Parathyroid adenoma (tissue), 2 donors: ENCODE measurements around the gene RASSF7.
"Not testable (repeated sequence)": the region's sequence is repeated elsewhere in the genome, so short reads cannot be mapped to it uniquely, and the experiment has no call there.

Source experiments
- H2AFZ ChIP-seq: fragments of 300-600 bp; sonication (generic); one replicate; pipeline ENCODE4 v1.7.0; 2017; ENCODE audit warnings: antibody characterized with exemption, mild to moderate bottlenecking
- H3K27ac ChIP-seq: fragments of 300-600 bp; sonication (generic); one replicate; pipeline ENCODE4 v1.7.0; 2017
- H3K27me3 ChIP-seq: fragments of 300-600 bp; sonication (generic); one replicate; pipeline ENCODE4 v1.7.0; 2017; ENCODE audit warnings: low read length; ENCODE audit not compliant: control insufficient read depth, insufficient read depth
- H3K36me3 ChIP-seq: fragments of 300-600 bp; sonication (generic); one replicate; pipeline ENCODE4 v1.7.0; 2017; ENCODE audit warnings: low read length; ENCODE audit not compliant: control insufficient read depth, insufficient read depth
- H3K4me1 ChIP-seq: fragments of 300-600 bp; sonication (generic); one replicate; pipeline ENCODE4 v1.7.0; 2017; ENCODE audit warnings: control low read depth
- H3K4me2 ChIP-seq: fragments of 300-600 bp; sonication (generic); one replicate; pipeline ENCODE4 v1.7.0; 2017; ENCODE audit warnings: low read length
- H3K4me3 ChIP-seq: fragments of 300-600 bp; sonication (generic); one replicate; pipeline ENCODE4 v1.7.0; 2017; ENCODE audit warnings: low read depth, low read length
- H3K79me2 ChIP-seq: fragments of 300-600 bp; sonication (generic); one replicate; pipeline ENCODE4 v1.7.0; 2017; ENCODE audit warnings: control low read depth
- H3K9ac ChIP-seq: fragments of 300-600 bp; sonication (generic); one replicate; pipeline ENCODE4 v1.7.0; 2017; ENCODE audit warnings: mild to moderate bottlenecking
- H3K9me3 ChIP-seq: fragments of 300-600 bp; sonication (generic); one replicate; pipeline ENCODE4 v1.7.0; 2017; ENCODE audit warnings: low read length; ENCODE audit not compliant: control insufficient read depth
- TF ChIP-seq, protein P1 (sequence below): fragments of 300-600 bp; sonication (generic); IDR thresholded peaks from one replicate; pipeline ENCODE4 v1.7.0; 2017; ENCODE audit warnings: antibody characterized with exemption, mild to moderate bottlenecking
- donor health status: primary hyperparathyroidism.

The RASSF7 gene

DNA sequence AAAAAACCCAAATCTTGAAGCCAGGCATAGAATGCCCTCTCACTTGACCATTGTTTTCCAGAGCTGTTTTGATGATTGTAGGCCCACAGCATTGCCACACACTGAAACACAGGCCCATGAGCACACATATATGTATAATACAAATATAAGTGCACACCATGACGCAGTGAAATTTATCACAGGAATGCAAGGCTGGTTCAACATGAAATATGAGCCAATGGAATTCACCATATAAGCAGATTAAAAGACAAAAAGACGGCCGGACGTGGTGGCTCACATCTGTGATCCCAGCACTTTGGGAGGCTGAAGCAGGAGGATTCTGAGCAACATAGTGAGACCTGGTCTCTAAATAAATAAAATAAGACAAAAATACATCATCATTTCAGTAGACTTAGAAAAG lies 44.4 kb upstream of the RASSF7 start:
- Histone ChIP-seq H3K4me1 (no peaks in the 10 kb centered on the region), H3K27me3 (no peaks in the 10 kb centered on the region), H3K4me2 (no peak overlapping the region), H3K79me2 (no peaks in the 10 kb centered on the region), H3K36me3 (no peaks in the 10 kb centered on the region), H3K9me3 (no peaks in the 10 kb centered on the region), H3K27ac (no peak overlapping the region), H3K4me3 (no peak overlapping the region), H2AFZ (no peak overlapping the region), H3K9ac (no peak overlapping the region)
- TF ChIP-seq, protein P1, sequence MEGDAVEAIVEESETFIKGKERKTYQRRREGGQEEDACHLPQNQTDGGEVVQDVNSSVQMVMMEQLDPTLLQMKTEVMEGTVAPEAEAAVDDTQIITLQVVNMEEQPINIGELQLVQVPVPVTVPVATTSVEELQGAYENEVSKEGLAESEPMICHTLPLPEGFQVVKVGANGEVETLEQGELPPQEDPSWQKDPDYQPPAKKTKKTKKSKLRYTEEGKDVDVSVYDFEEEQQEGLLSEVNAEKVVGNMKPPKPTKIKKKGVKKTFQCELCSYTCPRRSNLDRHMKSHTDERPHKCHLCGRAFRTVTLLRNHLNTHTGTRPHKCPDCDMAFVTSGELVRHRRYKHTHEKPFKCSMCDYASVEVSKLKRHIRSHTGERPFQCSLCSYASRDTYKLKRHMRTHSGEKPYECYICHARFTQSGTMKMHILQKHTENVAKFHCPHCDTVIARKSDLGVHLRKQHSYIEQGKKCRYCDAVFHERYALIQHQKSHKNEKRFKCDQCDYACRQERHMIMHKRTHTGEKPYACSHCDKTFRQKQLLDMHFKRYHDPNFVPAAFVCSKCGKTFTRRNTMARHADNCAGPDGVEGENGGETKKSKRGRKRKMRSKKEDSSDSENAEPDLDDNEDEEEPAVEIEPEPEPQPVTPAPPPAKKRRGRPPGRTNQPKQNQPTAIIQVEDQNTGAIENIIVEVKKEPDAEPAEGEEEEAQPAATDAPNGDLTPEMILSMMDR: no peak

DNA sequence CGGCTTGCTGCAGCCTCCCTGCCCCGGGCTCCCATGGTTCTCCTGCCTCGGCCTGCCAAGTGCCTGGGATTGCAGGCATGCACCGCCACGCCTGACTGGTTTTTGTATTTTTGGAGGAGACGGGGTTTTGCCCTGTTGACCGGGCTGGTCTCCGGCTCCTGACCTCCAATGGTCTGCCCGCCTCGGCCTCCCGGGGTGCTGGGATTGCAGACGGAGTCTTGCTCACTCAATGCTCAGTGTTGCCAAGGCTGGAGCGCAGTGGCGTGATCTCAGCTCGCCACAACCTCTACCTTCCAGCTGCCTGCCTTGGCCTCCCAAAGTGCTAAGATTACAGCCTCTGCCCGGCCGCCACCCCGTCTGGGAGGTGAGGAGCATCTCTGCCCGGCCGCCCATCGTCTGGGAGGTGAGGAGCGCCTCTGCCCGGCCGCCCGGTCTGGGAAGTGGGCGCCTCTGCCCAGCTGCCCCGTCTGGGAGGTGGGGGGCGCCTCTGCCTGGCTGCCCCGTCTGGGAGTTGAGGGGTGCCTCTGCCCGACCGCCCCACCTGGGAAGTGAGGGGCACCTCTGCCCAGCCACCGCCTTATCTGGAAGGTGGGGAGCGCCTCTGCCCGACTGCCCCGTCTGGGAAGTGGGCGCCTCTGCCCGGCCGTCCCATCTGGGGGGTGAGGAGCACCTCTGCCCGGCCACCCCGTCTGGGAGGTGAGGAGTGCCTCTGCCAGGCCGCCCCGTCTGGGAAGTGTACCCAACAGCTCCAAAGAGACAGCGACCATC lies 43.7 kb upstream of the RASSF7 start:
- H2AFZ ChIP-seq, H3K27me3 ChIP-seq, H3K4me3 ChIP-seq, H3K9me3 ChIP-seq, H3K9ac ChIP-seq, H3K27ac ChIP-seq, H3K4me2 ChIP-seq, H3K79me2 ChIP-seq, H3K36me3 ChIP-seq, H3K4me1 ChIP-seq: not testable (repeated sequence)

DNA sequence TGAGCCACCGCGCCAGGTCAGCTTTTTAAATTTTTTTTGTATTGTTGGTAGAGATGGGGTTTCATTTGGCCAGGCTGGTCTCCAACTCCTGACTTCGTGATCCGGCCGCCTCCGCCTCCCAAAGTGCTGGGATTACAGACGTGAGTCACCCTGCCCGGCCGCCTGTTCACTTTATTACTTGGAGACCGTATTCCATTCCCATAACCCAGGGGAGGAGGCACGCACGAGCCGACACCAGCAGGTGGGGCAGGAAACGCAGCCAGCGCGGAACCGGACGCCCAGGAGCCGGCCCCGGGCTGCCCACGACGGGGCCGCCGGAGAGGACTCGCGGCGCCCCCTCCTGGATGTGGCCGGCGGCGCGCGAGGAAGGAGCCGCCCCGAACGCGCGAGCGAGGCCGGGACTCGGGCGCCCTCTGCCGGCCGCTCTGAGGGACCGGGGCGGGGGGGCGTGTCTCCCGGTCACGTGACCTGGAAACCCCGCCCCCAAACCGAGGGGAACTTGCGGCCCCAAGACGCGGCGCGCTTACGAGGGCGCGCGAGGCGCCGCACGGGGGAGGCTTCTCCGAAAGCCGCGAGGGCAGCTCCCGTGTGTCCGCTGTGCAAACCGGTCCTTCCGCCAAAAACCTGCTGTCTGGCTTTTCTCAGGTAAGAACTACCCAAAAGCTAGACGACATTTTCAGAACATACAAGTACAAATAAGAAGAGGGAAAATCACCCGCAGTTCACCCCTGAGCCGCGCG lies 42.1 kb upstream of the RASSF7 start:
- Histone ChIP-seq H3K4me3 (no peak overlapping the region), H3K36me3 (no peaks in the 10 kb centered on the region), H2AFZ (no peak overlapping the region), H3K27me3 (no peaks in the 10 kb centered on the region), H3K4me1 (no peaks in the 10 kb centered on the region), H3K4me2 (peak overlapping the region; percentile 53), H3K27ac (peak overlapping the region; percentile 39), H3K9me3 (no peaks in the 10 kb centered on the region), H3K79me2 (no peaks in the 10 kb centered on the region), H3K9ac (no peak overlapping the region)
- TF ChIP-seq, protein P1: peak; percentile 65

DNA sequence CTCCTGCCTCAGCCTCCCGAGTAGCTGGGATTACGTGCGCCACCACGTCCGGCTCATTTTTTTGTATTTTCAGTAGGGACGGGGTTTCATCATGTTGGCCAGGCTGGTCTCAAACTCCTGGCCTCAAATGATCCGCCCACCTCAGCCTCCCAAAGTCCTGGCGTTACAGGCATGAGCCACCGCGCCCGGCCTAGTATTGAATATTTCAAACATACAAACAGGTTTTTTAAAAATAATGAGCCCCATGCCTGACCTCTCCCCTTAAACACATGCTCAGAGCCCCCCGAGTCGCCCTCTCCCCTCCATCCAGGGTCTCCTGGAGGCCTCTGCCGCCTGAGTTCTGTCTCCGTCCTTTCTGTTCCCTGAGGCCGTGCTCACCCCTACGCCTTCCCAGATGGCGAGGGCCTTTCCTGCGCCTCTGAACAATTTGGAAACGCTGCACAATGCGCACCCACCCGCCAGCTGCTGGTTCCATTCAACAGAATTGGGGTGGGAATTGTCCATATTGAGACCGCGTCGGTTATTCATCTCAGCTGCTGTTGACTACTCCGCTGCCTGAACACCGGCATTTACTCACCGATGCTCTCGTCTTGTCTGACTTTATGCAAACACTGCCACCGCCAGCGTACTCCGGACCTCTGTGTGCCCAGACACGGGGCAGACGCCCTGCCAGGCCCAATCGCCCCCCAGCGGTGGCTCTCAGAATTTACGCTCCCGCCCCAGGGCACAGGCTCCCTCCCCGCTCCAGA lies 40.2 kb upstream of the RASSF7 start:
- Histone ChIP-seq H2AFZ (no peak overlapping the region), H3K4me1 (no peaks in the 10 kb centered on the region), H3K27ac (no peak overlapping the region), H3K79me2 (no peaks in the 10 kb centered on the region), H3K4me3 (no peak overlapping the region), H3K36me3 (no peaks in the 10 kb centered on the region), H3K9ac (no peak overlapping the region), H3K9me3 (no peaks in the 10 kb centered on the region), H3K27me3 (no peaks in the 10 kb centered on the region), H3K4me2 (no peak overlapping the region)
- TF ChIP-seq, protein P1: no peak

DNA sequence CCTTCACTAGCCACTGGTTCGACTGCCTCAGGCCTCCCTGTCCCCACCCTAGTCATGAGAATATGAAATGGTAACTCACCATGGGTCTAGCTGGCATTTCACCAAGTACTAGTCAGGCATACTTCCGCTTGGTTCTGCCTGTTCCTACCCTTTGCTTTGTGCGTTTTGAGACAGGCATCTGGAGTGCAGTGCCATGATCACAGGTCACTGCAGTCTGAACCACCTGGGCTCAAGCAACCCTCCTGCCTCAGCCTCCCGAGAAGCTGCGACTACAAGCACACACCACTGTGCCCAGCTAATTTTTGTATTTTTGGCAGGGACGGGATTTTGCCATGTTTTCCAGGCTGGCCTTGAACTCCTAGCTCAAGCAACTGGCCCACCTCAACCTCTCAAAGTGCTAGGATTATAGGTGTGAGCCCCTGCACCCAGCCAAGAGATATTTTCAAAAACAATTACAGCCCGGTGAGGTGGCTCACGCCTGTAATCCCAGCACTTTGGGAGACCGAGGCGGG lies 39.5 kb upstream of the RASSF7 start:
- no peaks in the 10 kb centered on the region for H3K9me3 ChIP-seq
- no peaks in the 10 kb centered on the region for H3K27me3 ChIP-seq
- no peak overlapping the region for H3K4me2 ChIP-seq
- H3K36me3 ChIP-seq: no peaks in the 10 kb centered on the region
- H3K79me2 ChIP-seq: no peaks in the 10 kb centered on the region
- TF ChIP-seq, protein P1: no peak
- no peak overlapping the region for H3K27ac ChIP-seq
- H2AFZ ChIP-seq: no peak overlapping the region
- no peaks in the 10 kb centered on the region for H3K4me1 ChIP-seq
- H3K9ac ChIP-seq: no peak overlapping the region
- H3K4me3 ChIP-seq: no peak overlapping the region
